ENCODE measurements around the gene BEST2.

DNA sequence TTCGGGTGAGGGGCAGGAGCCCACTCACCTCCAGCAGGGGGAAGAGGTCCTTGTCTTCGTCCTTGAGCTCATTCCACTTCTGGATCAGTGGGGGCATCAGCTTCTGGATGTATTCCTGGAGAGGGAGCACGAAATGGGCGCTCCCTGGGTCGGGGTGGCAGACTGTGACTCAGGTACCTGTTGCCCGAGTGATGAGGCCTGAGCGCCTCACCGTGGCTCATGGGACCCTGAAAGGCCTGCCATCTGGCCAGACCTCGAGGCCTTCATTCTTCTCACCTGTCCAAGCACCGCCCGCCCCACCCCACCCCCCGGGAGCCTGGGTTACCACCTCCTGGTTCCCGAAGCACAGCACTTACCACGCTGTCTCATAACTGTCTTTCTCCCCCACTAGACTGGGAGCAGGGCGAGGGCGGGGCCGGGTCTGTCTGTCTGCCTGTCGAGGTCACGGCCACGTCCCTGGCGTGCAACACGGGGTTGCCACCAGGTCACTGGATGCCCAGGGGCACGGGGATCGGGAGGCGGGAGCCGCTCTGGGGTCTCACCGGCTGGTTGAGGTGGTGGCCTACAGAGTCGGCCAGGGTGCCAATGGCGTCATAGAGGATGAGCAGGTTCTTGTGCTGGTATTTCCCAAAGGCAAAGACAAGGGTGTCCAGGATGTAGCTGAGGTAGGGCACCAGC is 45.8 kb upstream of the BEST2 start:
- TF ChIP-seq, protein P1, sequence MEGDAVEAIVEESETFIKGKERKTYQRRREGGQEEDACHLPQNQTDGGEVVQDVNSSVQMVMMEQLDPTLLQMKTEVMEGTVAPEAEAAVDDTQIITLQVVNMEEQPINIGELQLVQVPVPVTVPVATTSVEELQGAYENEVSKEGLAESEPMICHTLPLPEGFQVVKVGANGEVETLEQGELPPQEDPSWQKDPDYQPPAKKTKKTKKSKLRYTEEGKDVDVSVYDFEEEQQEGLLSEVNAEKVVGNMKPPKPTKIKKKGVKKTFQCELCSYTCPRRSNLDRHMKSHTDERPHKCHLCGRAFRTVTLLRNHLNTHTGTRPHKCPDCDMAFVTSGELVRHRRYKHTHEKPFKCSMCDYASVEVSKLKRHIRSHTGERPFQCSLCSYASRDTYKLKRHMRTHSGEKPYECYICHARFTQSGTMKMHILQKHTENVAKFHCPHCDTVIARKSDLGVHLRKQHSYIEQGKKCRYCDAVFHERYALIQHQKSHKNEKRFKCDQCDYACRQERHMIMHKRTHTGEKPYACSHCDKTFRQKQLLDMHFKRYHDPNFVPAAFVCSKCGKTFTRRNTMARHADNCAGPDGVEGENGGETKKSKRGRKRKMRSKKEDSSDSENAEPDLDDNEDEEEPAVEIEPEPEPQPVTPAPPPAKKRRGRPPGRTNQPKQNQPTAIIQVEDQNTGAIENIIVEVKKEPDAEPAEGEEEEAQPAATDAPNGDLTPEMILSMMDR (conservative IDR thresholded peaks at IDR 0.05 in 1 of 2, IDR thresholded peaks at IDR 0.05 in 1 of 2; ENCODE audit: extremely low read depth in 1 of 2, insufficient read depth in 1 of 2, low read depth in 1 of 2, low read length in 2 of 2): no peak
- no peak for TF ChIP-seq EZH2 (IDR thresholded peaks at IDR 0.05; ENCODE audit: borderline replicate concordance, low read length)
